NB4 (cell line): ENCODE data around the gene EHF.

Experiments used
- DNase-seq: peaks from one replicate; pipeline ENCODE4 v3.0.0; 2010; ENCODE audit warnings: low read depth
- H3K4me3 ChIP-seq: one replicate; pipeline ENCODE4 v1.5.1; 2011; ENCODE audit warnings: mild to moderate bottlenecking, low read depth, low read length, moderate library complexity
- CTCF ChIP-seq: IDR thresholded peaks from one replicate; pipeline ENCODE4 v1.5.1; 2012; ENCODE audit warnings: low read depth, low read length
- MAX ChIP-seq: IDR thresholded peaks from 2 replicates; pipeline ENCODE4 v1.6.1; 2011; ENCODE audit warnings: low read depth, low read length
- MYC ChIP-seq: IDR thresholded peaks from 2 replicates; pipeline ENCODE4 v1.6.1; 2011; ENCODE audit warnings: low read depth, low read length
- POLR2A ChIP-seq: IDR thresholded peaks from 2 replicates; pipeline ENCODE4 v1.6.1; 2011; ENCODE audit warnings: mild to moderate bottlenecking; ENCODE audit not compliant: insufficient read length; ENCODE audit errors: extremely low read depth

EHF gene

GRCh38 chr11:34652191-34652973, 31.5 kb downstream of the EHF start:
- no peak for DNase-seq
- TF ChIP-seq POLR2A (no peak), CTCF (no peak), MYC (no peak), MAX (no peak)
- H3K4me3 ChIP-seq = no peak overlapping the region

GRCh38 chr11:34653031-34653430, 32.1 kb downstream of the EHF start:
- TF ChIP-seq POLR2A (no peak), CTCF (no peak), MAX (no peak), MYC (no peak)
- no peak overlapping the region for H3K4me3 ChIP-seq
- no peak for DNase-seq

- H3K4me3 ChIP-seq = no peak overlapping the region
- TF ChIP-seq CTCF (no peak), POLR2A (no peak), MAX (no peak), MYC (no peak)
- DNase-seq = peak; percentile 8
Measured at GRCh38 chr11:34653851-34654482, 33.1 kb downstream of the EHF start.

GRCh38 chr11:34654483-34655334, 33.8 kb downstream of the EHF start:
- peak; percentile 56 for DNase-seq
- H3K4me3 ChIP-seq = no peak overlapping the region
- TF ChIP-seq MYC (no peak), POLR2A (no peak), MAX (no peak), CTCF (no peak)

- no peak overlapping the region for H3K4me3 ChIP-seq
- DNase-seq = no peak
- no peak for TF ChIP-seq POLR2A
- no peak for TF ChIP-seq CTCF
- TF ChIP-seq MYC = no peak
- no peak for TF ChIP-seq MAX
Measured at GRCh38 chr11:34655335-34656008, 34.6 kb downstream of the EHF start.
